ENCODE data around the gene DCST1. TPM values are rescaled to one million over a fixed set of nuclear protein-coding genes. Genes with fewer than 3 reads are reported as not detected.
A peak's percentile ranks its signal among the peaks of the same experiment; 100 is the strongest.
"Not testable (repeated sequence)": the region's sequence is repeated elsewhere in the genome, so short reads cannot be mapped to it uniquely, and the experiment has no call there.

The DCST1 gene
- not detected for polyA plus RNA-seq (2013, experiment 1 of 2)
- not detected for polyA plus RNA-seq (2013, experiment 2 of 2)

GRCh38 chr1:155033524-155033923, at the start of gene DCST1, which contains the start of gene DCST2:
Gene DCST1 (plus strand): TSS chr1:155033824. CDS start chr1:155034037, 213 bp downstream.
Gene DCST2 (minus strand): TSS chr1:155033781. CDS start chr1:155033701, 80 bp downstream.
- H3K56ac ChIP-seq (ENCODE audit: low read length): no peak within 1 kb of the TSS
- no peaks in the 10 kb centered on the region for H3K79me1 ChIP-seq (ENCODE audit: low read length)
- no peak within 1 kb of the TSS for H4K5ac ChIP-seq (ENCODE audit: low read length)
- H3K4ac ChIP-seq (ENCODE audit: low read depth, low read length): no peak within 1 kb of the TSS
- WGBS (ENCODE audit: extremely low coverage, insufficient coverage, low lambda C conversion rate): no CpG with 5 or more reads among the region's 9 CpGs
- no peak within 1 kb of the TSS for H3K9ac ChIP-seq (ENCODE audit: low read length)
- H3K4me3 ChIP-seq (ENCODE audit: low read length): no peak within 1 kb of the TSS
- no peak within 1 kb of the TSS for H2BK120ac ChIP-seq (ENCODE audit: low read depth, low read length)
- H3K23ac ChIP-seq (ENCODE audit: low read length): peak within 1 kb of the TSS; percentile 57
- H3K4me2 ChIP-seq (ENCODE audit: low read length): no peak within 1 kb of the TSS
- no peak within 1 kb of the TSS for H2BK15ac ChIP-seq (replicated peaks; ENCODE audit: low read depth)
- DNase-seq: no peak
- H2AK5ac ChIP-seq (ENCODE audit: low read length): no peak within 1 kb of the TSS
- H2BK5ac ChIP-seq (ENCODE audit: low read length): no peak within 1 kb of the TSS
- no peak within 1 kb of the TSS for H4K8ac ChIP-seq (ENCODE audit: low read depth, low read length)
- no peak within 1 kb of the TSS for H3K18ac ChIP-seq (ENCODE audit: low read length)
- H3K27ac ChIP-seq (ENCODE audit: low read depth, low read length): no peak within 1 kb of the TSS
- no peaks in the 10 kb centered on the region for H3K27me3 ChIP-seq (ENCODE audit: insufficient read depth, low read length, poor library complexity)
- no peaks in the 10 kb centered on the region for H3K4me1 ChIP-seq (ENCODE audit: control insufficient read depth, low read depth, low read length)
- H3K36me3 ChIP-seq (ENCODE audit: control insufficient read depth, insufficient read depth, low read length): no peaks in the 10 kb centered on the region
- H3K79me2 ChIP-seq (ENCODE audit: control insufficient read depth, insufficient read depth, low read length): no peaks in the 10 kb centered on the region

- not testable (repeated sequence) for H3K18ac ChIP-seq (ENCODE audit: low read length); DNase-seq; H2AK5ac ChIP-seq (ENCODE audit: low read length); H3K27ac ChIP-seq (ENCODE audit: low read depth, low read length); H2BK15ac ChIP-seq (replicated peaks; ENCODE audit: low read depth); H4K8ac ChIP-seq (ENCODE audit: low read depth, low read length); H3K23ac ChIP-seq (ENCODE audit: low read length); H2BK5ac ChIP-seq (ENCODE audit: low read length); H3K4me1 ChIP-seq (ENCODE audit: control insufficient read depth, low read depth, low read length); H3K27me3 ChIP-seq (ENCODE audit: insufficient read depth, low read length, poor library complexity); H3K4ac ChIP-seq (ENCODE audit: low read depth, low read length); H3K9ac ChIP-seq (ENCODE audit: low read length); H3K4me3 ChIP-seq (ENCODE audit: low read length); H2BK120ac ChIP-seq (ENCODE audit: low read depth, low read length); H3K56ac ChIP-seq (ENCODE audit: low read length); H3K4me2 ChIP-seq (ENCODE audit: low read length); H4K5ac ChIP-seq (ENCODE audit: low read length)
- Histone ChIP-seq H3K79me2 (ENCODE audit: control insufficient read depth, insufficient read depth, low read length) (peaks cover 19% of the 10 kb centered on the region), H3K36me3 (ENCODE audit: control insufficient read depth, insufficient read depth, low read length) (peaks cover 20% of the 10 kb centered on the region), H3K79me1 (ENCODE audit: low read length) (peaks cover 21% of the 10 kb centered on the region)
- WGBS (ENCODE audit: extremely low coverage, insufficient coverage, low lambda C conversion rate): no CpG with 5 or more reads among the region's 4 CpGs
Measured at GRCh38 chr1:154986736-154987135, 46.9 kb upstream of the DCST1 start.

GRCh38 chr1:154987326-154987725, 46.3 kb upstream of the DCST1 start:
- H3K79me1 ChIP-seq (ENCODE audit: low read length): peaks cover 21% of the 10 kb centered on the region
- H3K36me3 ChIP-seq (ENCODE audit: control insufficient read depth, insufficient read depth, low read length): peaks cover 20% of the 10 kb centered on the region
- H3K4me3 ChIP-seq (ENCODE audit: low read length): no peak overlapping the region
- H3K79me2 ChIP-seq (ENCODE audit: control insufficient read depth, insufficient read depth, low read length): peaks cover 19% of the 10 kb centered on the region
- H3K27me3 ChIP-seq (ENCODE audit: insufficient read depth, low read length, poor library complexity): no peaks in the 10 kb centered on the region
- H2BK5ac ChIP-seq (ENCODE audit: low read length): no peak overlapping the region
- no CpG with 5 or more reads among the region's 6 CpGs for WGBS (ENCODE audit: extremely low coverage, insufficient coverage, low lambda C conversion rate)
- H3K4ac ChIP-seq (ENCODE audit: low read depth, low read length): no peak overlapping the region
- H2BK15ac ChIP-seq (replicated peaks; ENCODE audit: low read depth): no peak overlapping the region
- H4K5ac ChIP-seq (ENCODE audit: low read length): no peak overlapping the region
- no peak overlapping the region for H3K9ac ChIP-seq (ENCODE audit: low read length)
- no peak overlapping the region for H3K56ac ChIP-seq (ENCODE audit: low read length)
- no peak overlapping the region for H3K4me2 ChIP-seq (ENCODE audit: low read length)
- H3K18ac ChIP-seq (ENCODE audit: low read length): no peak overlapping the region
- no peak overlapping the region for H2BK120ac ChIP-seq (ENCODE audit: low read depth, low read length)
- no peak overlapping the region for H3K27ac ChIP-seq (ENCODE audit: low read depth, low read length)
- H4K8ac ChIP-seq (ENCODE audit: low read depth, low read length): no peak overlapping the region
- DNase-seq: no peak
- no peaks in the 10 kb centered on the region for H3K4me1 ChIP-seq (ENCODE audit: control insufficient read depth, low read depth, low read length)
- H2AK5ac ChIP-seq (ENCODE audit: low read length): no peak overlapping the region
- no peak overlapping the region for H3K23ac ChIP-seq (ENCODE audit: low read length)

GRCh38 chr1:154988058-154988954, 45.3 kb upstream of the DCST1 start:
- no CpG with 5 or more reads among the region's 17 CpGs for WGBS (ENCODE audit: extremely low coverage, insufficient coverage, low lambda C conversion rate)
- no peak overlapping the region for H2AK5ac ChIP-seq (ENCODE audit: low read length)
- H2BK5ac ChIP-seq (ENCODE audit: low read length): no peak overlapping the region
- H2BK15ac ChIP-seq (replicated peaks; ENCODE audit: low read depth): no peak overlapping the region
- peaks cover 21% of the 10 kb centered on the region for H3K79me1 ChIP-seq (ENCODE audit: low read length)
- H3K4ac ChIP-seq (ENCODE audit: low read depth, low read length): no peak overlapping the region
- no peak overlapping the region for H2BK120ac ChIP-seq (ENCODE audit: low read depth, low read length)
- H3K27ac ChIP-seq (ENCODE audit: low read depth, low read length): no peak overlapping the region
- peaks cover 19% of the 10 kb centered on the region for H3K79me2 ChIP-seq (ENCODE audit: control insufficient read depth, insufficient read depth, low read length)
- H4K5ac ChIP-seq (ENCODE audit: low read length): no peak overlapping the region
- no peak overlapping the region for H3K23ac ChIP-seq (ENCODE audit: low read length)
- H3K4me3 ChIP-seq (ENCODE audit: low read length): no peak overlapping the region
- H3K36me3 ChIP-seq (ENCODE audit: control insufficient read depth, insufficient read depth, low read length): peaks cover 20% of the 10 kb centered on the region
- H3K18ac ChIP-seq (ENCODE audit: low read length): no peak overlapping the region
- no peak overlapping the region for H3K56ac ChIP-seq (ENCODE audit: low read length)
- no peaks in the 10 kb centered on the region for H3K4me1 ChIP-seq (ENCODE audit: control insufficient read depth, low read depth, low read length)
- DNase-seq: no peak
- no peak overlapping the region for H3K4me2 ChIP-seq (ENCODE audit: low read length)
- H3K27me3 ChIP-seq (ENCODE audit: insufficient read depth, low read length, poor library complexity): no peaks in the 10 kb centered on the region
- H4K8ac ChIP-seq (ENCODE audit: low read depth, low read length): no peak overlapping the region
- H3K9ac ChIP-seq (ENCODE audit: low read length): no peak overlapping the region

- H4K5ac ChIP-seq (ENCODE audit: low read length): no peak overlapping the region
- H2AK5ac ChIP-seq (ENCODE audit: low read length): no peak overlapping the region
- H4K8ac ChIP-seq (ENCODE audit: low read depth, low read length): no peak overlapping the region
- H2BK15ac ChIP-seq (replicated peaks; ENCODE audit: low read depth): no peak overlapping the region
- H3K9ac ChIP-seq (ENCODE audit: low read length): no peak overlapping the region
- H3K56ac ChIP-seq (ENCODE audit: low read length): peak overlapping the region; percentile 34
- H3K4me1 ChIP-seq (ENCODE audit: control insufficient read depth, low read depth, low read length): no peaks in the 10 kb centered on the region
- H3K27me3 ChIP-seq (ENCODE audit: insufficient read depth, low read length, poor library complexity): no peaks in the 10 kb centered on the region
- peaks cover 21% of the 10 kb centered on the region for H3K79me1 ChIP-seq (ENCODE audit: low read length)
- no peak overlapping the region for H3K4ac ChIP-seq (ENCODE audit: low read depth, low read length)
- H3K79me2 ChIP-seq (ENCODE audit: control insufficient read depth, insufficient read depth, low read length): peaks cover 10% of the 10 kb centered on the region
- H3K18ac ChIP-seq (ENCODE audit: low read length): no peak overlapping the region
- no peak for DNase-seq
- H2BK5ac ChIP-seq (ENCODE audit: low read length): no peak overlapping the region
- WGBS (ENCODE audit: extremely low coverage, insufficient coverage, low lambda C conversion rate): no CpG with 5 or more reads among the region's 3 CpGs
- H3K4me3 ChIP-seq (ENCODE audit: low read length): no peak overlapping the region
- H3K4me2 ChIP-seq (ENCODE audit: low read length): no peak overlapping the region
- H3K27ac ChIP-seq (ENCODE audit: low read depth, low read length): no peak overlapping the region
- no peak overlapping the region for H2BK120ac ChIP-seq (ENCODE audit: low read depth, low read length)
- H3K36me3 ChIP-seq (ENCODE audit: control insufficient read depth, insufficient read depth, low read length): peaks cover 20% of the 10 kb centered on the region
- no peak overlapping the region for H3K23ac ChIP-seq (ENCODE audit: low read length)
Measured at GRCh38 chr1:154989195-154989860, 44.3 kb upstream of the DCST1 start.

Measured in mesendoderm (in vitro differentiated cells).